Germinal center (tissue), 1 donor: ENCODE results near the gene LRRC59.

Experiments
- DNase-seq: peaks from one replicate; pipeline ENCODE4 v3.0.0; 2012; ENCODE audit warnings: mixed read lengths, low spot score

The LRRC59 gene

GRCh38 chr17:50361561-50362480 is 35.5 kb downstream of the LRRC59 start:
- peak; percentile 82 for DNase-seq

- no peak for DNase-seq
Observed at GRCh38 chr17:50360486-50361115, 36.7 kb downstream of the LRRC59 start.

- no peak for DNase-seq
Observed at GRCh38 chr17:50359998-50360461, 37.3 kb downstream of the LRRC59 start.

- DNase-seq: no peak
Observed at GRCh38 chr17:50359005-50359699, 38.2 kb downstream of the LRRC59 start.

GRCh38 chr17:50358177-50358576 is 39.1 kb downstream of the LRRC59 start:
- no peak for DNase-seq

- DNase-seq: no peak
Observed at GRCh38 chr17:50356892-50357510, 40.3 kb downstream of the LRRC59 start.

GRCh38 chr17:50356418-50356817 is 40.9 kb downstream of the LRRC59 start:
- DNase-seq: no peak

- DNase-seq: no peak
Observed at GRCh38 chr17:50355701-50356341, 41.5 kb downstream of the LRRC59 start.

- DNase-seq: no peak
Observed at GRCh38 chr17:50355336-50355700, 42.0 kb downstream of the LRRC59 start.

GRCh38 chr17:50354776-50355175 is 42.5 kb downstream of the LRRC59 start:
- no peak for DNase-seq

GRCh38 chr17:50354198-50354597 is 43.1 kb downstream of the LRRC59 start:
- DNase-seq: no peak

- no peak for DNase-seq
Observed at GRCh38 chr17:50353600-50354195, 43.6 kb downstream of the LRRC59 start.

- DNase-seq: no peak
Observed at GRCh38 chr17:50352693-50353599, 44.4 kb downstream of the LRRC59 start.

- DNase-seq: no peak
Observed at GRCh38 chr17:50352072-50352692, 45.1 kb downstream of the LRRC59 start.

- DNase-seq: no peak
Observed at GRCh38 chr17:50350733-50351132, 46.6 kb downstream of the LRRC59 start.

GRCh38 chr17:50349243-50349600 is 48.1 kb downstream of the LRRC59 start:
- no peak for DNase-seq

- no peak for DNase-seq
Observed at GRCh38 chr17:50348522-50349242, 48.6 kb downstream of the LRRC59 start.

GRCh38 chr17:50347894-50348291 is 49.4 kb downstream of the LRRC59 start:
- DNase-seq: no peak
